HEK293 (cell line): ENCODE results near the gene HS6ST3.
A peak's percentile ranks its signal among the peaks of the same experiment; 100 is the strongest.

Experiments
- CTCF ChIA-PET: fragments of 350-600 bp; formaldehyde crosslinking; extraction: SDS; loops from one replicate; lab custom pipeline; 2021; ENCODE audit warnings: antibody characterized with exemption; lab: Yijun Ruan, JAX
- POLR2A ChIA-PET: fragments of 300-600 bp; formaldehyde crosslinking; extraction: SDS; loops from one replicate; lab custom pipeline; 2020; ENCODE audit warnings: antibody characterized with exemption, inconsistent platforms; lab: Yijun Ruan, JAX
- H3K27ac ChIP-seq: fragments of 200-500 bp; sonication (Bioruptor generic); 2 replicates; pipeline ENCODE4 v1.5.1; 2014; ENCODE audit warnings: low read depth, low read length, control low read depth, inconsistent platforms; ENCODE audit errors: extremely low read depth
- H3K36me3 ChIP-seq, 2 experiments: fragments of 200-500 bp in 1 of 2; sonication (Bioruptor generic) in 1 of 2; 1 replicate in 1 of 2; 2 replicates in 1 of 2; pipeline ENCODE4 v1.5.1; 2014 to 2017; ENCODE audit warnings: inconsistent platforms in 2 of 2, low read length in 2 of 2; ENCODE audit not compliant: control insufficient read depth in 2 of 2, insufficient read depth in 1 of 2
- H3K4me1 ChIP-seq: fragments of 200-500 bp; sonication (Bioruptor generic); 2 replicates; pipeline ENCODE4 v1.5.1; 2014; ENCODE audit warnings: mild to moderate bottlenecking, low read length, inconsistent platforms; ENCODE audit not compliant: control insufficient read depth, insufficient read depth
- H3K4me3 ChIP-seq: 2 replicates; pipeline ENCODE4 v1.5.1; 2011; ENCODE audit warnings: low read depth, mild to moderate bottlenecking, control low read depth, low read length, moderate library complexity
- H3K9me3 ChIP-seq: fragments of 200-500 bp; sonication (Bioruptor generic); 2 replicates; pipeline ENCODE4 v1.5.1; 2014; ENCODE audit warnings: low read depth, low read length, inconsistent platforms; ENCODE audit not compliant: control insufficient read depth, insufficient read depth
- CTCF ChIP-seq: fragments of 450-650 bp; formaldehyde crosslinking; IDR thresholded peaks from 2 replicates; pipeline ENCODE4 v1.5.1; 2016; ENCODE audit warnings: missing biosample characterization, missing genetic modification characterization
- HIC1 ChIP-seq: fragments of 450-650 bp; formaldehyde crosslinking; IDR thresholded peaks from 2 replicates; pipeline ENCODE4 v1.5.1; 2016; ENCODE audit warnings: missing biosample characterization, missing genetic modification characterization
- MYNN ChIP-seq: fragments of 450-650 bp; formaldehyde crosslinking; IDR thresholded peaks from 2 replicates; pipeline ENCODE4 v1.5.1; 2016; ENCODE audit warnings: missing biosample characterization, missing genetic modification characterization, borderline replicate concordance
- MZF1 ChIP-seq: fragments of 450-650 bp; formaldehyde crosslinking; IDR thresholded peaks from 2 replicates; pipeline ENCODE4 v1.5.1; 2017; ENCODE audit warnings: missing biosample characterization, missing genetic modification characterization, borderline replicate concordance
- PATZ1 ChIP-seq: fragments of 450-650 bp; formaldehyde crosslinking; IDR thresholded peaks from 2 replicates; pipeline ENCODE4 v1.5.1; 2016; ENCODE audit warnings: missing biosample characterization, missing genetic modification characterization
- REPIN1 ChIP-seq: fragments of 450-650 bp; formaldehyde crosslinking; IDR thresholded peaks from 2 replicates; pipeline ENCODE4 v1.5.1; 2017; ENCODE audit warnings: missing biosample characterization, missing genetic modification characterization, low read depth
- TRIM28 ChIP-seq: IDR thresholded peaks from 2 replicates; pipeline ENCODE4 v1.6.1; 2011; ENCODE audit warnings: low read length, control low read depth, borderline replicate concordance
- ZNF138 ChIP-seq: fragments of 450-650 bp; formaldehyde crosslinking; IDR thresholded peaks from 2 replicates; pipeline ENCODE4 v1.5.1; 2016; ENCODE audit warnings: missing biosample characterization, missing genetic modification characterization, borderline replicate concordance
- ZNF184 ChIP-seq: fragments of 450-650 bp; IDR thresholded peaks from 2 replicates; pipeline ENCODE4 v1.5.1; 2018; ENCODE audit warnings: missing biosample characterization, mild to moderate bottlenecking, missing genetic modification characterization
- ZNF223 ChIP-seq: fragments of 450-650 bp; formaldehyde crosslinking; IDR thresholded peaks from 2 replicates; pipeline ENCODE4 v1.5.1; 2016; ENCODE audit warnings: missing biosample characterization, missing genetic modification characterization
- ZNF24 ChIP-seq: fragments of 450-650 bp; formaldehyde crosslinking; IDR thresholded peaks from 2 replicates; pipeline ENCODE4 v1.5.1; 2016; ENCODE audit warnings: missing biosample characterization, missing genetic modification characterization
- ZNF335 ChIP-seq: fragments of 450-650 bp; formaldehyde crosslinking; conservative IDR thresholded peaks from 2 replicates; pipeline ENCODE4 v1.5.1; 2016; ENCODE audit warnings: missing biosample characterization, missing genetic modification characterization
- ZNF366 ChIP-seq: fragments of 450-650 bp; formaldehyde crosslinking; conservative IDR thresholded peaks from 2 replicates; pipeline ENCODE4 v1.5.1; 2016; ENCODE audit warnings: missing biosample characterization, missing genetic modification characterization
- ZNF416 ChIP-seq: fragments of 450-650 bp; formaldehyde crosslinking; IDR thresholded peaks from 2 replicates; pipeline ENCODE4 v1.5.1; 2016; ENCODE audit warnings: missing biosample characterization, missing genetic modification characterization
- ZNF548 ChIP-seq: fragments of 450-650 bp; formaldehyde crosslinking; IDR thresholded peaks from 2 replicates; pipeline ENCODE4 v1.5.1; 2016; ENCODE audit warnings: missing biosample characterization, missing genetic modification characterization
- ZNF600 ChIP-seq: fragments of 450-650 bp; formaldehyde crosslinking; IDR thresholded peaks from 2 replicates; pipeline ENCODE4 v1.5.1; 2016; ENCODE audit warnings: missing biosample characterization, missing genetic modification characterization
- ZNF626 ChIP-seq: fragments of 450-650 bp; sonication (Bioruptor Pico); formaldehyde crosslinking; IDR thresholded peaks from 2 replicates; pipeline ENCODE4 v1.5.1; 2018; ENCODE audit warnings: missing biosample characterization, missing genetic modification characterization, inconsistent platforms
- ZNF654 ChIP-seq: fragments of 450-650 bp; formaldehyde crosslinking; IDR thresholded peaks from 2 replicates; pipeline ENCODE4 v1.5.1; 2016; ENCODE audit warnings: low read depth, missing biosample characterization, missing genetic modification characterization
- ZNF76 ChIP-seq: fragments of 450-650 bp; formaldehyde crosslinking; IDR thresholded peaks from 2 replicates; pipeline ENCODE4; 2016; ENCODE audit warnings: low read depth, missing biosample characterization, missing genetic modification characterization, borderline replicate concordance
- ZNF830 ChIP-seq: fragments of 450-650 bp; IDR thresholded peaks from 2 replicates; pipeline ENCODE4 v1.5.0; 2018; ENCODE audit warnings: missing biosample characterization, missing genetic modification characterization, low read depth, mild to moderate bottlenecking, moderate library complexity

Gene HS6ST3

GRCh38 chr13:96109125-96109524 lies 19.2 kb downstream of the HS6ST3 start (continued):
- TF ChIP-seq ZNF24 (tag by site-specific recombination): no peak

- TF ChIP-seq MZF1 (tag by site-specific recombination) (no peak), REPIN1 (tag by site-specific recombination) (no peak), ZNF184 (tag by site-specific recombination) (no peak), ZNF335 (tag by site-specific recombination) (no peak), ZNF654 (tag by site-specific recombination) (no peak), ZNF830 (tag by site-specific recombination) (no peak), ZNF626 (no peak), MYNN (tag by site-specific recombination) (peak; percentile 28; the same call in 1 of the 2 replicates), ZNF416 (tag by site-specific recombination) (no peak), ZNF548 (tag by site-specific recombination) (no peak), ZNF600 (tag by site-specific recombination) (0 out of 2 replicates have a peak, but pooled peaks have one; percentile 10), ZNF223 (no peak), TRIM28 (no peak), ZNF138 (tag by site-specific recombination) (no peak), HIC1 (peak; percentile 19; the same call in 1 of the 2 replicates), CTCF (tag by site-specific recombination) (no peak), ZNF366 (tag by site-specific recombination) (no peak), ZNF76 (tag by site-specific recombination) (no peak), PATZ1 (tag by site-specific recombination) (no peak)
- Histone ChIP-seq H3K27ac (no peak overlapping the region), H3K9me3 (no peaks in the 10 kb centered on the region), H3K4me1 (no peaks in the 10 kb centered on the region), H3K4me3 (no peak overlapping the region), H3K36me3 (no peaks in the 10 kb centered on the region)
- POLR2A ChIA-PET: no interaction called here
- CTCF ChIA-PET: interaction anchor here (0.6 kb wide), 1 partner anchor 356 kb away, joined by 4 read pairs; no protein-coding TSS in a partner anchor
These were observed 23.0 kb downstream of the HS6ST3 start for GRCh38 chr13:96112936-96113335.
